NCI-H524 (cell line): ENCODE data around the gene DIP2A.

ENCODE experiments used
- DNase-seq, 2 experiments: peaks; one replicate each; lab custom pipeline; 2025; lab: John Stamatoyannopoulos, UW

The DIP2A gene

DNA sequence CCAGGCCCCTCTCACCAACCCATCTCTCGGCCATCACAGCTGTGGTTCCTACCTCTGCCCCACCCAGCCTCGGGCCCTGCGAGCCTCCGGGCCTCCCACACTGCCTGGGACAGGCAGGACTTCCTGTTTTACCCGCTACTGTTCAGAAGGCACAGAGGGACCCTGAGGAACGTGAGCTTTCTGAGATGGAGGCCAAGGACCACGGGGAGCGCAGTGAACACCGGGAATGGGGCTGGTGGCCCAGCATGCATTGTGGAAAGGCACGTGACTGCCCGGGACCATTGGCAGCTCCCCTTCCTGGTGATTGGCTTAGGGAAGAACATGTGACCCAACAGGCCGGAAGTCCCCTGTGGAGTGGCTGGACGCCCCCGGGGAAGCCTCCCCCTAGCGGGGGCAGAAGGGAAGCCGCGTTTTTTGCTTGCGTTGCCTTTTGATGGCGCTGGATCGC, 139.2 kb downstream of the DIP2A start:
- DNase-seq, result no peak

DNA sequence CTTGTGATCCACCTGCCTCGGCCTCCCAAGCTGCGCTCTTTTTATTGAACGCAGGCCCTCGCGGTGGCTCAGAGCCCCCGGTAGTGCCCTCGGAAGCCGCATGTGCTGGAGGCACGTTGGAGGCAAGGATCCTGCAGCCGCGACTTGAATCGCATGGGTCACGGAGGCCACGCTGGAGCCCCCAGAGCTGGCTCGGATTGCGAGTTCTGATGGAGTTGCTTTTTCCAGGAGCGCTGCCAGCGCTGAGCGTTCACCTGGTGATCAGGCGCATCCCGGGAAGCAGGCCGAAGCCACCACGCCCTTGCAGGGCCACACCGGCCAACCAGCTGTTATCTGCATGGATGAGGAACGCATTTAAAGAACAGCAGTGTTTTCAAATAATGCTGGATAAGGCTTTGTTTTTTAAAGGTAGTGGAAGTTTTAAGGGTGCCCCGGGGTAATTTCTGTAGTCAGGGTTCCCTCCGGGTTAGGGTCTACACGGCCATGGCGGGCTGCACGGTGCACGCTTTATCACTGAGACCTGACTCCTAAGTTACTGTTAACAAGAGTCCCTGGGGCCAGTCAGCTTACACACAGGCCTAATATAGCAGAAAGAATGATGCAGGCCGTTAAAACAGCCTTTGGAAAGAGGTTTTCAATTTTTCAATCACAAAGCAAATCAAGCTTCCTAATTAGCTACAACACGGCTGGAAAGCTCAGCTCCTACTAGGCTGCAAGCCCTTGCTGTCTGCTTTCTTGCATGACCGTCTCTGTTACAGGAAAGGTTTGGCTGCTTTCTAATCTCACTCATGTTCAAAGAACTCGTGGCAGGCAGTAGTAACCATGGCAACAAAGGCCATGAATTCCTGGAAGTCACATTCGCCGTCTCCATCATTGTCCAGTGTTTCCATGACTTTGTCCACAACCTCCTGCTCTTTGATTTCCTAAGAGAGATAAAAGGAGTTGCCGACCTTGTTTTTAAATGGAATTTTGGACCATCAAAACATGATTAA, 140.2 kb downstream of the DIP2A start:
- DNase-seq, result peak in 1 of 2 experiments; percentile 35

DNA sequence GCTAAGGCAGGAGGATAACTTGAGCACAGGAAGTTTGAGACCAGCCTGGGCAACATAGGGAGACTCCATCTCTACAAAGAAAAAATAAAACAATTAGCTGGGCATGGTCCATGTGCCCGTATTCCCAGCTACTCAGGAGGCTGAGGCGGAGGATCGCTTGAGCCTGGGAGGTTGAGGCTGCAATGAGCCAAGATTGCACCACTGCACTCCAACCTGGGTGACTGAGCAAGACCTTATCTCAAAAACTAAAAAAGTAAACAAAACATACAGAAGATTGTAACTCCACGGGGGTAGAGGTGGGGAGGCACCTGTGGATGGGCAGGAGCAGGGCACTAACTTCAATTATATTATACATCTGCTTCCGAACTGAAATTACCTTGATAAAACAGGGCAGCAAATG, 141.6 kb downstream of the DIP2A start:
- no peak for DNase-seq

DNA sequence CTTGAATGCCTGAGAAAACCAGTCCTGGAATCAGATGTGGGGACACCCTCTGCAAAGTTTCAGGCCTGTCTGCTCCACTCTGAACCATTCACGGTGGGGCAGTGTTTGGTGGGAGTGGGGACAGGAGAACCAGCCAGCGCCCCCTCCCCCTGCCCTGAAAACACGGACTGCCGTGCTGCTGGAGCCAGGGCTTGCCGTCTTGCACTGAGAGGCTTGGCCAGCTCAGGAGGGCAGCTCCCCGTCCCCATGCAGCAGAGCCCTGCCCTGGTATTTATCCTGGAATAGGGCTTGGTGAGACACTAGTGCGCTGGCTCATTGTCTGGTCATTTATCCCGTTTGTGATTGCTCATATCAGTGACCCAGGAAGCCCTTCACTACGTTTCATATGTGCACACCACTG, 142.3 kb downstream of the DIP2A start:
- DNase-seq, result no peak

DNA sequence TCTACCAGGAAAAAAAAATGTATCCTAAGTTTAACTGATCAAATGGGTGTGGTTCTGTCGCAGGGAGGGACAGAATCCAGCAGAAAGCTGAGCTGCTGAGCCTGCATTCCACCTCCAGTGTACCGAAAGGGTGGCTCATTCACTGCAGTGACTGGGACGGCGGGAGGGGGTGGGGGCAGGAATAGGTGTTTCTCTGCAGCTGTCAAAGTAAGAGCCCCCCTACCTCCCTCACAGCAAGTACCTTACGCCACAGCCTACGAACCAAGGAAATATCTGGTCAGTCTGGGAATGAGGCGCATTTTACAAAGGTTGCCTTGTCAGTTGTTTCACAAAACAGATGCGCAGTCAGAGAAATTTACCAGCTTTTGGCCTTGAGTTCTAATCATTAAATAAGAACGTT, 144.5 kb downstream of the DIP2A start:
- DNase-seq, result no peak

DNA sequence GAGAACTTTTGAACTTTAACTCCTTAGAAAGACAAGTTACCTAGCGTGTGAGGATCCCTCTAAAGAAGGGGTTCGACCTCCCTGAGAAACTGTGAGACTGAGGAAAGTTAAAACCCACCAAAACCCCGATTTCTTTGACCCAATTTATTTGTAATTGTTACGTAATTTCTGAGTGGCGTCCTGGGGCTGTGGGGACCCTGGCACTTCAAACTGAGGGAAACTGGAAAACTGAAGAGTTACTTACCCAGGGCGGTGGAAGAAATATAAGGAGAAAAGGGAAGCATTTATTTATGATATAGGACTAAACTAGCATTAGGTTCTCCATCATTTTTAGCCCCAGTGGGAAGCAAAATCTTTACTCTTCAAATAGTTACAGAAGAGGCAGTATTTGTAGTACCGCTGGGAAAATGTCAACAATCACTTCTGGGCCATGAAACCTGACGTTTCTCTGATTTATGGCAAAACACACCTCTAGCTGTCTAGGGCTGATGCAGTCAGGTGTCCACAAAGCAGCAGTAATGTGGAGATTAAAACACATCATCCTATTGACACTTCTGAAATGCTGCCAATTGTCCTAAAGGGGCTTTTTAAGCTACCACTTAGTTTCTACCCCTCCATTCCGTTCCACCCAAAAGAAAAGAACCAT, 145.8 kb downstream of the DIP2A start:
- no peak for DNase-seq

DNA sequence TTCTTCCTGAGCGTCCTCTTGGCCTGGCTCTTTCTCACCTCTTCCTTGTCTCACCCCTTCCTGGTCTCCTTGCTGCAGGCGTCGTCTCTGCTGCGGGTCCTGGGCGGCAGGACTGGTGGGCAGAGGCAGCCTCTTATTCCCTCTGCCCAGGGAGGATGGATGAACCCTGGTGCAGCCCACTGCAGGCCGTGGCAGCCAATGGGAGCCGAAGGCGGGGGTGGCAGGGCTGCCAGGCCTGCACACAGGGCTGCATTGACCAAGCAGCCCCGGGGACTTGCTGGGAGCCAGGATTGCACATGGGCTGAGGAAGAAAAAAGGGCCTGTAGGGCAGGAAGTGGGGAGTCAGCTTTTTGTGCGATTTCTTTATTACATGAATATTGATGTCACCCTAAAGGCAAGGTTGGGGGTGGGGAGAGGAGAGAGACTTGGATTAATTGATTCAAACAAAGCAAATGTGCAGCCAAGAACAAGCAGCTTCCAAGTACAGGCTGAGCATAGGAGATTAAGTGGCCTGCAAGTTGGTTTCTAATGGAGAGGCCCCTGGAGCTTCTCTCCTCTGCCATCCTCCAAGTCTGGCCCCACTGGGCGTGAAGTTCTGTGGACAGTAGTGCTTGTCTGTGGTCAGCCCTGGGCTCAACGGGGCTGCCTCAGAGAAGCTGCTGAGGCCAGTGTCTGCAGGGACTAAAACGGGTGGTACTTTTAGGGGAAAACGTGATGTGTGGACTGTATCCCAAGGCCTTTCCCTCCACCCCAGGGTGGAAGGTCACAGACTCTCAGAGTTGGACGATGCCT, 146.5 kb downstream of the DIP2A start, which contains the start of gene S100B:
Gene S100B, minus strand, starts transcription at position 108 of the 792 bp plus-strand sequence. CDS start 2,667 bp downstream, outside the sequence.
- no peak for DNase-seq

DNA sequence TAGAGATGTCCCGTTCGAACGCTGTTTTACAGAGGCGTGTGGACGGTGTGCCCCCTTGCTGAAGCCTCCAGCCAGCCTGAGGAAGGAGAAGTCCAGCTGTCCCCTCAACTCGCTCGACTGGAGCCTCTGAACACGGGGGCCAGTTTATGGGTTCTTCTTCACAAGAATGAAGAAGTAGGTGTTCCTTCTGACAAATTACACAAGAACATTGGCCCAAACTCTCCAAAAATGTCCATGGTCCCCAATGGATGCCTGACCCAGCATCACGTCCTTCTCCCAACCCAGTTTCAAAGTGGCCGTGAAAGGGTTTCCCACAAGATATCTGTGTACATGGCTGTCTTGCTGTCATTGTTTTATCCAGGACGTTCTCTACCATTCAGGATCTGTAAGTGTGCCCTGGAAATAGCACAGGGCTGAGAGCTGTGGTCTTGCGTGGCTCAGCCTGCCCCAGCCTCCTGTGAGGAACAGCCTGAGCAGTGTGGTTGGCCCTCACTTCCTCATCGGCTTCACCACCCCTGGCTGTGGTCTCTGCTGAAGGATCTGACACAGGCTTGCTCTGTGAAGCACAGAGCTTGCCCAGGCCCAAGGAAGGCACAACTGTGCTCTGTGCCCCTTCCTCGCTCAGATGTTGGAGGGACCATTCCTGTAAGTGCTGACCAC, 147.2 kb downstream of the DIP2A start:
- DNase-seq, result no peak

DNA sequence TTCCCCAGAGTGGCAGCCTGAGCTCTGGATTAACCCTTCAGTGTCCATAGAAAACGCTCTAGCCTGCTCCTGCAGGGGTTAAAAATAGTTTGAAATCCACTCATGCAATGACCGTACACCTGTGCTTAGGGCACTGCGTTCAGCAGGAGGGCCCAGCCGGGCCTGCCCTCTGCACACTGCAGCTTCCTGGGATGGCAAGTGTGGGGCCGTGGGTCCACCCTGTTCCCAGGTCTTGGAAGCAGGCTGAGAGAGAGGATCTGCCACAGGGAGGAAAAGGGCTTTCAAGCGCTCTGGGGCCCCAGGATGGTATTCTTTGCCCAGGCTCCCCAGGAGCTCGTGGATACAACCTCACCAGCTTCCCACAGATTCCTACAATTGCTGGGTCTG, 147.7 kb downstream of the DIP2A start:
- no peak for DNase-seq

DNA sequence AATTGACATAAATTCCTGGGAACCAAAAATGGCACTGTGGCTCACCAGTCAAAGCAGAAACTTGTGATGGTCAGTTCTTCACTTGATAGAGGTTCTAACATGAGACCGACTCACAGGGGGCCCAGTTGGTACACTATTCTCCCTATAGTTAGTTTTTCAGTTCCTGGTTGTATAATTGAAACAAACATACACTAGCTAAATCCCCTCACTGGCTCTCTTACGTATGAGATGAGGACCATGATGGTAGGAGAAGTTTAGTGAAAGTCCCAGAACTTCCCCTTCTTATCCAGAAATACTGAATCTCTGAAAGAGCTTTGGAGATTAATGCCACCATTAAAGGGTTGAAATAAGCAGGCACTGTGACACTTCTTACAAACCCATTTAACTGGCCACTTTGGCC, 148.9 kb downstream of the DIP2A start:
- no peak for DNase-seq

DNA sequence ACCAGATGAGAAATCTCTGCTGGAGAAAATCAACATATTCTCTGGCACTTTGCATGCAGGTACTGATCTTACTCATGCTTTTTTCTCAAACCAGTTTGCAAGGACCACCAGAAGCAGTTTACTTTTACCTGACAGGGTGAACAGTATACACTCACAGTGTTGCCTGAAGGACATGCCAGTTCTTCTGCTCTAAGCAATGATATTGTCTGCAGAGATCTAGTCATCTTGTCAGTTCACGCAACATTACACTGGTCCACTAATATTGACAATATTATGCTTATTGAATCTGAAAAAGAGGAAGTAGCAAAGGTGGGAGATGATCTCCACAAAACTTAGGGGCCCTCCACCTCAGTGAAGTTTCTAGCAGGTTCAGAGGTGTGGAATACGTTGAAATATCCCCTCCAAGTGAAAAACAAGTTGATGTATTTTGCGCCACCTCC, 150.0 kb downstream of the DIP2A start:
- DNase-seq, result no peak

DNA sequence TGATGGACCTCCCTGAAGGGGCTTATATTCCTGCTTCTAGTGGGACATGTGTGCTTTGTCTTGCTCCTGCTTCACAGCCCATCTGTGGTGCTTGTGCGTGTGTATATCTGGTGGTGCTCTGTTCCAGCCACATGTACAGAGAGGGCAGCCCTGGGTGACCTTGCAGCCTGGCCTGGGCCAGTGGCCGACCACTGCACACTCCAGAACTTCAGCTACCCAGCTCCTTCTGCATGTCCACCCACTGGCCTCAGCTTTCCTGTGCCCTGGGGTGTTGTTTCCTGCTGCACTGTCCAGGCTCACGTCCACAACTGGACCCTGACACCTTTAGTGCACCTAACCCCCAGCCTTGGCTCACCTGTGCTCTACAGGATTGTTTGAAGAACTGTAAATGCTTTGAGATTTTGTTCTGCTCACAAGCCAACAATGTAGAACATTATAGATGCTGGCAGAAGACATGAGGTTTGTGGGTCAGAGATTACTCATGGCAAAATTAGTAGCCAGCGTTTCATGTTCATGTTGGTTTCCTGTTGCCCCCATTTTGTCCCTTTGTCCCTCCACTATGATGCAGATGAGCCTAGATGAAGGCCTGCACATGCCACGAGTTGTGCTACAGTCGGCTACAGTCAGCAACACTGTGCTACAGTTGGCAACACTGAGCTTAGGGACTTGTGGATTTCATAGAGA, 151.5 kb downstream of the DIP2A start:
- no peak for DNase-seq

DNA sequence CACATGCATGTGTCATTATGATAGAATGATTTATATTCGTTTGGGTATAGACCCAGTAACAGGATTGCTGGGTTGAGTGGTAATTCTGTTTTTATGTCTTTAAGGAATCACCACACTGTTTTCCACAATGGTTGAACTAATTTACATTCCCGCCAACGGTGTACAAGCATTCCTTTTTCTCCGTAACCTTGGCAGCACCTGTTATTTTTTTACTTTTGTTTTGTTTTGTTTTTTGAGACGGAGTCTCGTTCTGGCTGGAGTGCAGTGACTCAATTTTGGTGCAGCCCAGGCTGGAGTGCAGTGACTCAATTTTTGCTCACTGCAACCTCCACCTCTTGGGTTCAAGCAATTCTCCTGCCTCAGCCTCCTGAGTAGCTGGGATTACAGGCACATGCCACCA, 154.7 kb downstream of the DIP2A start:
- no peak for DNase-seq

DNA sequence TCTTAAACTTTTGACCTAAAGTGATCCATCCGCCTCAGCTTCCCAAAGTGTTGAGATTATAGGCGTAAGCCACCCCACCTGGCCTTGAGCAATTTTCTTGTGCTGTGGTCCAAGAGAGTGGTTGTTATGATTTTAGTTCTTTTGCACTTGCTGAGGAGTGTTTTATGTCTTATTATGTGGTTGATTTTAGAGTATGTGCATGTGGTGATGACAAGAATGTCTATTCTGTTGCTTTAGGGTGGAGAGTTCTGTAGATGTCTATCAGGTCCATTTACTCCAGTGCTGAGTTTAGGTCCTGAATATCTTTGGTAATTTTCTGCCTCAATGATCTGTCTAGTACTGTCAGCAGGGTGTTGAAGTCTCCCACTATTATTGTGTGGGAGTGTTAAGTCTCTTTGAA, 157.4 kb downstream of the DIP2A start:
- DNase-seq, result no peak

DNA sequence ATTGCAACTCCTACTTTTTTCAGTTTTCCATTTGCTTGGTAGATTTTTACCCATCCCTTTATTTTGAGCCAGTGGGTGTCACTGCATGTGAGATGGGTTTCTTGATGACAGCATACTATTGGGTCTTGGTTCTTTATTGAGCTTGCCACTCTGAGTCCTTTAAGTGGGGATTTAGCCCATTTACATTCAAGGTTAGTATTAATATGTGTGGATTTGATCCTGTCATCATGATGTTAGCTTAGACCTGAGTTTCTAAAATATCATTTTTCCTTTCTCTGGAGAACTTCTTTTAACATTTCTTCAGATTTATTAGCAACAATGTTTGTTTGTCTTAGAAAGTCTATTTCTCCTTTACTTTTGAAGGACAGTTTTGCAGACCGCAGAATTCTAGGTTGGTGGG, 158.0 kb downstream of the DIP2A start:
- no peak for DNase-seq

DNA sequence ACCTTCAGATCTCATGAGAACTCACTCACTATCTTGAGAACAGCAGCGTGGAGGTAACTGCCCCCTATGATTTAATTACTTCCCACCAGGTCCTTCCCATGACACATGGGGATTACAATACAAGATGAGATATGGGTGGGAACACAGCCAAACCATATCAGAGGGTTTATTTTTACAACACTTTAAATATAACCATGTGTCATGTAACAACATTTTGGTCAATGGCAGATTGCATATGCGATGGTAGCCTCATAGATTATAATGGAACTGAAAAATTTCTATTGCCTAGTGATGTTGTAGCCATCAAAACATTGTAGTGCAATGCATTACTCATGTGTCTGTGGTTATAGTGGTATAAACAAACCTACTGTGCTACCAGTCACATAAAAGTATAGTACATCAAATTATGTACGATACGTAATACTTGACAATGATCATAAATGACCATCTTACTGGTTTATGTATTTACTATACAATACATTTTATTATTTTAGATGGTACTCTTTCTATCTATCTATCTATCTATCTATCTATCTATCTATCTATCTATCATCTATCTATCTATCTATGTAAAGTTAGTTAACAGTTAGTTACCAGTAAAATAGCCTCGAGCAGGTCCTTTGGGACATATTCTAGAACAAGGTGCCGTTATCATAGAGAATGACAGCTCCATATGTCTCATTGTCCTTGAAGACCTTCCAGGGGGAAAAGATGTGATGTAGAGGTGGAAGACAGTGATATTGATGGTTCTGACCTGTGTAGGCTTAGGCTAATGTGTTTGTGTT, 158.8 kb downstream of the DIP2A start:
- no peak for DNase-seq

DNA sequence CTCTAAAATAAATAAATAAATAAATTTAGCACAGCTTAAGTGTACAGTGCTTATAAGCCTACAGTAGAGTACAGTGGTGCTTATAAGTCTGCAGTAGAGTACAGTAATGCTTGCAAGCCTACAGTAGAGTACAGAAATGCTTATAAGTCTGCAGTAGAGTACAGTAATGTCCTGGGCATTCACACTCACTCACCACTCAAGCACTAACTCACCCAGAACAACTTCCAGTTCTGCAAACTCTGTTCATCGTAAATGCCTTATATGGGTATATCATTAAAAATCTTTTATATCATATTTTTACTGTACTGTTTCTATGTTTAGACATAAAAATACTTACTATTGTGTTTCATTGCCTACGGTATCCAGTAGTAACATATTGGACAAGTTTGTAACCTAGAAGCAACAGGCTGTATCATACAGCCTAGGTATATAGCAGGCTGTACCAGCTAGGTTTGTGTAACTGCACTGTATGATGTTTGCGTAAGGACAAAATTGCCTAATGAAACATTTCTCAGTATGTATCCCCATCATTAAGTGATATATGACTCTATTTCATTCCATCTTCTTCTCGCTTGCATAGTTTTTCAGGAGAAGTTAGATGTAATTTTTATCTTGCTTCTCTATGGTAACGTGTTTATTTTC, 160.2 kb downstream of the DIP2A start:
- no peak for DNase-seq
